H9 (cell line): Measurements from ENCODE around the gene INVS. TPM values are rescaled to one million over a fixed set of nuclear protein-coding genes. Genes with fewer than 3 reads are reported as not detected.

Experiments
- DNase-seq: peaks from one replicate; pipeline ENCODE4 v3.0.0-alpha.2; 2017
- H2AFZ ChIP-seq: one replicate; pipeline ENCODE4 v1.6.1; 2013; ENCODE audit warnings: mild to moderate bottlenecking, low read length, control low read depth, moderate library complexity
- H2AK5ac ChIP-seq: 2 replicates; pipeline ENCODE4 v1.6.1; 2013; ENCODE audit warnings: low read length, control low read depth, mixed read lengths; ENCODE audit not compliant: insufficient read length
- H2BK120ac ChIP-seq: one replicate; pipeline ENCODE4 v1.6.1; 2013; ENCODE audit warnings: low read depth, mild to moderate bottlenecking, low read length, control low read depth, inconsistent platforms; ENCODE audit not compliant: poor library complexity, severe bottlenecking
- H2BK12ac ChIP-seq: 2 replicates; pipeline ENCODE4 v1.6.1; 2013; ENCODE audit warnings: low read length, control low read depth, mixed read lengths, low read depth; ENCODE audit not compliant: insufficient read length
- H2BK15ac ChIP-seq: 2 replicates; pipeline ENCODE4 v1.6.1; 2013; ENCODE audit warnings: low read depth, low read length, control low read depth
- H2BK20ac ChIP-seq: one replicate; pipeline ENCODE4 v1.6.1; 2013; ENCODE audit warnings: low read depth, mild to moderate bottlenecking, low read length, control low read depth, inconsistent platforms; ENCODE audit not compliant: poor library complexity, severe bottlenecking
- H2BK5ac ChIP-seq: 2 replicates; pipeline ENCODE4 v1.6.1; 2013; ENCODE audit warnings: low read length, control low read depth, mixed read lengths; ENCODE audit not compliant: insufficient read length
- H3K14ac ChIP-seq: 2 replicates; pipeline ENCODE4 v1.6.1; 2013; ENCODE audit warnings: low read length, control low read depth; ENCODE audit not compliant: insufficient read depth
- H3K18ac ChIP-seq: 2 replicates; pipeline ENCODE4 v1.6.1; 2013; ENCODE audit warnings: low read depth, mild to moderate bottlenecking, mixed read lengths, low read length, control low read depth; ENCODE audit not compliant: insufficient read length
- H3K23ac ChIP-seq: 2 replicates; pipeline ENCODE4 v1.6.1; 2013; ENCODE audit warnings: low read length, control low read depth, mixed read lengths, low read depth; ENCODE audit not compliant: insufficient read length
- H3K23me2 ChIP-seq: 2 replicates; pipeline ENCODE4 v1.6.1; 2013; ENCODE audit warnings: low read depth, mild to moderate bottlenecking, mixed read lengths, low read length, control low read depth; ENCODE audit not compliant: insufficient read length, poor library complexity, severe bottlenecking
- H3K27ac ChIP-seq: 2 replicates; pipeline ENCODE4 v1.5.1; 2013; ENCODE audit warnings: low read length, control low read depth, mixed read lengths, low read depth; ENCODE audit not compliant: insufficient read length
- H3K27me3 ChIP-seq: 2 replicates; pipeline ENCODE4 v1.6.1; 2013; ENCODE audit warnings: low read length, control low read depth, inconsistent platforms; ENCODE audit not compliant: insufficient read depth
- H3K4ac ChIP-seq: 2 replicates; pipeline ENCODE4 v1.6.1; 2013; ENCODE audit warnings: low read depth, mild to moderate bottlenecking, control low read depth, inconsistent platforms, low read length, moderate library complexity
- H3K4me1 ChIP-seq: 2 replicates; pipeline ENCODE4 v1.6.1; 2013; ENCODE audit warnings: low read length, control low read depth, inconsistent platforms; ENCODE audit not compliant: insufficient read depth
- H3K4me2 ChIP-seq: 2 replicates; pipeline ENCODE4 v1.6.1; 2013; ENCODE audit warnings: low read length, control low read depth, mixed read lengths; ENCODE audit not compliant: insufficient read length, insufficient read depth
- H3K56ac ChIP-seq: 2 replicates; pipeline ENCODE4 v1.6.1; 2013; ENCODE audit warnings: low read depth, mild to moderate bottlenecking, mixed read lengths, low read length, control low read depth; ENCODE audit not compliant: insufficient read length
- H3K79me1 ChIP-seq: 2 replicates; pipeline ENCODE4 v1.6.1; 2013; ENCODE audit warnings: low read depth, mild to moderate bottlenecking, moderate library complexity, low read length, control low read depth, inconsistent platforms; ENCODE audit not compliant: insufficient read depth, poor library complexity, severe bottlenecking
- H3K79me2 ChIP-seq: 2 replicates; pipeline ENCODE4 v1.6.1; 2013; ENCODE audit warnings: low read length, control low read depth, inconsistent platforms; ENCODE audit not compliant: insufficient read depth
- H3K9ac ChIP-seq: 2 replicates; pipeline ENCODE4 v1.6.1; 2013; ENCODE audit warnings: low read length, control low read depth, mixed read lengths; ENCODE audit not compliant: insufficient read length; ENCODE audit errors: extremely low read depth
- H3K9me3 ChIP-seq: one replicate; pipeline ENCODE4 v1.6.1; 2013; ENCODE audit warnings: low read depth, low read length, inconsistent platforms; ENCODE audit not compliant: control insufficient read depth
- H3T11ph ChIP-seq: one replicate; pipeline ENCODE4 v1.6.1; 2013; ENCODE audit warnings: mild to moderate bottlenecking, low read length, control low read depth, inconsistent platforms
- H4K20me1 ChIP-seq: one replicate; pipeline ENCODE4 v1.6.1; 2013; ENCODE audit not compliant: control insufficient read depth, insufficient read length, insufficient read depth
- H4K5ac ChIP-seq: 2 replicates; pipeline ENCODE4 v1.6.1; 2013; ENCODE audit warnings: low read depth, mild to moderate bottlenecking, mixed read lengths, low read length, control low read depth; ENCODE audit not compliant: insufficient read length
- H4K8ac ChIP-seq: replicated peaks from 2 replicates; pipeline ENCODE4 v1.6.1; 2013; ENCODE audit warnings: low read length, control low read depth, mixed read lengths, low read depth; ENCODE audit not compliant: insufficient read length
- H4K91ac ChIP-seq: 2 replicates; pipeline ENCODE4 v1.6.1; 2013; ENCODE audit warnings: low read depth, mild to moderate bottlenecking, moderate library complexity, mixed read lengths, low read length, control low read depth; ENCODE audit not compliant: insufficient read length
- H3K27ac Mint-ChIP-seq, 3 experiments: 2 replicates in 2 of 3; 3 replicates in 1 of 3; pipeline ENCODE4 v1.8.0; 2020 to 2021; ENCODE audit warnings: mixed read lengths in 3 of 3, mild to moderate bottlenecking in 1 of 3, moderate library complexity in 1 of 3
- H3K27me3 Mint-ChIP-seq: 2 replicates; pipeline ENCODE4 v1.8.0; 2021; ENCODE audit warnings: low read depth, mild to moderate bottlenecking, moderate library complexity, mixed read lengths
- H3K36me3 Mint-ChIP-seq, 3 experiments: 2 replicates in 2 of 3; 3 replicates in 1 of 3; pipeline ENCODE4 v1.8.0; 2020 to 2021; ENCODE audit warnings: low read depth in 3 of 3, mixed read lengths in 3 of 3; ENCODE audit not compliant: insufficient read depth in 1 of 3
- H3K4me1 Mint-ChIP-seq, 2 experiments: 2 replicates each; pipeline ENCODE4 v1.8.0; 2020; ENCODE audit warnings: mixed read lengths in 2 of 2
- H3K4me3 Mint-ChIP-seq, 2 experiments: 2 replicates in 1 of 2; 3 replicates in 1 of 2; pipeline ENCODE4 v1.8.0; 2020 to 2021; ENCODE audit warnings: mild to moderate bottlenecking in 2 of 2, mixed read lengths in 2 of 2, moderate library complexity in 1 of 2
- H3K9me3 Mint-ChIP-seq, 2 experiments: 2 replicates in 1 of 2; 3 replicates in 1 of 2; pipeline ENCODE4 v1.8.0; 2020; ENCODE audit warnings: mild to moderate bottlenecking in 2 of 2, mixed read lengths in 2 of 2, moderate library complexity in 1 of 2
- WGBS: extraction: QIAGEN DNeasy Blood & Tissue Kit; methylation state at CpG from one replicate; pipeline ENCODE4 v1.1.7; 2013; ENCODE audit warnings: missing lambda C conversion rate, low lambda C conversion rate, mixed read lengths; ENCODE audit not compliant: insufficient read length; ENCODE audit errors: extremely low coverage; 5-methylcytosine and 5-hydroxymethylcytosine counted together
- total RNA-seq: library from RNA; stranded (reverse); gene quantifications from 2 replicates; pipeline ENCODE4 v1.2.1, GENCODE V29; 2021
- TF ChIP-seq, protein P1 (sequence below): fragments of 200-600 bp; sonication (generic); conservative IDR thresholded peaks from 3 replicates; pipeline ENCODE4 v1.8.0; 2021; ENCODE audit warnings: antibody characterized with exemption, mild to moderate bottlenecking

The INVS gene
- total RNA-seq, 1 experiment from 2014 or later = 7.5 TPM

DNA sequence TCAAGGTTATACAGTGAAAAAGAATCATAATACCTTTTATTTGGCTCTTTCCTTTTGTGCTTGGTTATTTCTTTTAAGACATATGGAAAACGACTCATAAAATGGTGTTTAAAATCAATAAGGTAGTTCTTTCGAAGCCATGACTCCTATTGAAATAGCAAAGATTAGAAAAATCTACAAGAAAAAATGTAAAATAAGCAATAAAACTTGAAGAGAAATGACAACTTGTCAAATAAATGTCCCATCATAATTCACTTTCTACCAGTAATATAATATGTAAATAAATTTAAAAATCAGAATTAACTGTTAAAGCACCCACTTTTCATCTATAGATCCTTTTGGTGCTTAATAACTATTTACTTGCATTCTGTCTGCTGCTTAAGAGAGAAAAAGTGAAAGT lies 241.2 kb downstream of the INVS start:
- Histone ChIP-seq H3K27me3 (no peaks in the 10 kb centered on the region), H2AFZ (no peak overlapping the region), H3K14ac (no peak overlapping the region), H4K5ac (no peak overlapping the region), H3K27ac (no peak overlapping the region), H2BK5ac (no peak overlapping the region), H3K79me2 (peaks cover 14% of the 10 kb centered on the region; the same call in 1 of the 2 replicates), H3K23ac (no peak overlapping the region), H3K4ac (no peak overlapping the region), H2BK12ac (no peak overlapping the region), H3K4me2 (no peak overlapping the region), H2BK120ac (no peak overlapping the region), H3K56ac (no peak overlapping the region), H3K4me1 (peaks cover 4% of the 10 kb centered on the region; the same call in 1 of the 2 replicates), H2BK20ac (no peak overlapping the region), H3K9me3 (no peaks in the 10 kb centered on the region), H2BK15ac (no peak overlapping the region), H4K8ac (no peak overlapping the region), H3T11ph (no peak overlapping the region), H4K91ac (no peak overlapping the region), H2AK5ac (no peak overlapping the region), H3K79me1 (peaks cover 10% of the 10 kb centered on the region), H3K18ac (no peak overlapping the region), H4K20me1 (no peaks in the 10 kb centered on the region), H3K9ac (no peak overlapping the region), H3K23me2 (no peaks in the 10 kb centered on the region)
- Mint-ChIP-seq H3K27me3 (no peaks in the 10 kb centered on the region), H3K4me3 (no peak overlapping the region), H3K4me1 (peaks cover 12 to 20% of the 10 kb centered on the region in 2 experiments), H3K9me3 (no peaks in the 10 kb centered on the region; a peak in 1 of 5 replicates), H3K27ac (no peak overlapping the region), H3K36me3 (peaks cover 29 to 48% (median 32%) of the 10 kb centered on the region in 3 experiments; a peak in 6 of 7 replicates)
- TF ChIP-seq, protein P1, sequence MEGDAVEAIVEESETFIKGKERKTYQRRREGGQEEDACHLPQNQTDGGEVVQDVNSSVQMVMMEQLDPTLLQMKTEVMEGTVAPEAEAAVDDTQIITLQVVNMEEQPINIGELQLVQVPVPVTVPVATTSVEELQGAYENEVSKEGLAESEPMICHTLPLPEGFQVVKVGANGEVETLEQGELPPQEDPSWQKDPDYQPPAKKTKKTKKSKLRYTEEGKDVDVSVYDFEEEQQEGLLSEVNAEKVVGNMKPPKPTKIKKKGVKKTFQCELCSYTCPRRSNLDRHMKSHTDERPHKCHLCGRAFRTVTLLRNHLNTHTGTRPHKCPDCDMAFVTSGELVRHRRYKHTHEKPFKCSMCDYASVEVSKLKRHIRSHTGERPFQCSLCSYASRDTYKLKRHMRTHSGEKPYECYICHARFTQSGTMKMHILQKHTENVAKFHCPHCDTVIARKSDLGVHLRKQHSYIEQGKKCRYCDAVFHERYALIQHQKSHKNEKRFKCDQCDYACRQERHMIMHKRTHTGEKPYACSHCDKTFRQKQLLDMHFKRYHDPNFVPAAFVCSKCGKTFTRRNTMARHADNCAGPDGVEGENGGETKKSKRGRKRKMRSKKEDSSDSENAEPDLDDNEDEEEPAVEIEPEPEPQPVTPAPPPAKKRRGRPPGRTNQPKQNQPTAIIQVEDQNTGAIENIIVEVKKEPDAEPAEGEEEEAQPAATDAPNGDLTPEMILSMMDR = no peak
- DNase-seq = no peak
- WGBS = no CpG with 5 or more reads among the region's 2 CpGs
